H1 (cell line): ENCODE data around the gene IGFBP3. TPM values are rescaled to one million over a fixed set of nuclear protein-coding genes. Genes with fewer than 3 reads are reported as not detected.

ENCODE experiments used
- CTCF ChIA-PET: fragments of 300-600 bp; sonication (Branson Sonifier 250); formaldehyde crosslinking; loops from one replicate; lab custom pipeline; 2021; ENCODE audit not compliant: partially characterized antibody; lab: Charles Lee
- POLR2A ChIA-PET: fragments of 300-600 bp; sonication (Branson Sonifier 250); formaldehyde crosslinking; loops from one replicate; lab custom pipeline; 2021; ENCODE audit warnings: inconsistent platforms; ENCODE audit not compliant: partially characterized antibody; lab: Charles Lee
- DNase-seq, 2 experiments: peaks; one replicate each; pipeline versions ENCODE4 v3.0.0 to v3.0.0-alpha.2; 2010 to 2022; ENCODE audit warnings: low spot score in 2 of 2, low read depth in 1 of 2, mixed read lengths in 1 of 2
- FAIRE-seq: peaks from 2 replicates; lab custom pipeline; 2011; peaks lifted over from hg19 to GRCh38; lab: Jason Lieb, UNC
- H2AFZ ChIP-seq: 2 replicates; pipeline ENCODE4 v1.8.1; 2012; ENCODE audit warnings: low read length, inconsistent platforms
- H2AK5ac ChIP-seq: 2 replicates; pipeline ENCODE4 v1.6.1; 2013; ENCODE audit warnings: low read depth, low read length
- H2BK120ac ChIP-seq: replicated peaks from 2 replicates; pipeline ENCODE3; 2013; ENCODE audit warnings: low read depth, low read length, inconsistent platforms
- H2BK12ac ChIP-seq: 2 replicates; pipeline ENCODE4 v1.6.1; 2013; ENCODE audit warnings: low read depth, low read length
- H2BK15ac ChIP-seq: 2 replicates; pipeline ENCODE4 v1.6.1; 2013; ENCODE audit warnings: low read length
- H2BK20ac ChIP-seq: 2 replicates; pipeline ENCODE4 v1.6.1; 2013; ENCODE audit warnings: low read length
- H2BK5ac ChIP-seq: 2 replicates; pipeline ENCODE4 v1.6.1; 2013; ENCODE audit warnings: low read depth, low read length
- H3K14ac ChIP-seq: 2 replicates; pipeline ENCODE4 v1.6.1; 2013; ENCODE audit warnings: inconsistent platforms; ENCODE audit not compliant: insufficient read length
- H3K18ac ChIP-seq: 2 replicates; pipeline ENCODE4 v1.6.1; 2013; ENCODE audit warnings: low read length; ENCODE audit errors: extremely low read depth
- H3K23ac ChIP-seq: 2 replicates; pipeline ENCODE4 v1.6.1; 2013; ENCODE audit warnings: inconsistent platforms; ENCODE audit not compliant: insufficient read length
- H3K23me2 ChIP-seq: 2 replicates; pipeline ENCODE4 v1.6.1; 2013; ENCODE audit warnings: low read depth, low read length
- H3K27ac ChIP-seq: 2 replicates; pipeline ENCODE4 v1.6.1; 2011; ENCODE audit warnings: low read depth, low read length, inconsistent platforms
- H3K27me3 ChIP-seq, 4 experiments: replicated peaks in 1 of 4; 1 replicate in 1 of 4; 2 replicates in 3 of 4; pipeline versions ENCODE4 v1.6.1 to v1.8.1; 2011 to 2013; ENCODE audit warnings: low read length in 3 of 4, mild to moderate bottlenecking in 3 of 4, inconsistent platforms in 2 of 4, mixed read lengths in 2 of 4, moderate library complexity in 1 of 4; ENCODE audit not compliant: control insufficient read depth in 3 of 4, insufficient read depth in 3 of 4; ENCODE audit errors: extremely low read depth in 1 of 4
- H3K36me3 ChIP-seq, 4 experiments: 2 replicates each; pipeline versions ENCODE4 v1.6.1 to v1.8.1; 2011 to 2013; ENCODE audit warnings: mild to moderate bottlenecking in 4 of 4, low read length in 3 of 4, moderate library complexity in 2 of 4, control low read depth in 1 of 4, inconsistent platforms in 1 of 4; ENCODE audit not compliant: insufficient read depth in 4 of 4, control insufficient read depth in 2 of 4
- H3K4ac ChIP-seq: replicated peaks from 2 replicates; pipeline ENCODE3; 2013; ENCODE audit warnings: low read length, low read depth, mixed read lengths, inconsistent platforms; ENCODE audit not compliant: insufficient read length
- H3K4me1 ChIP-seq, 4 experiments: replicated peaks in 1 of 4; 1 replicate in 1 of 4; 2 replicates in 3 of 4; pipeline versions ENCODE4 v1.6.1 to v1.8.1; 2011 to 2013; ENCODE audit warnings: low read length in 3 of 4, inconsistent platforms in 2 of 4, mixed read lengths in 1 of 4; ENCODE audit not compliant: insufficient read depth in 4 of 4, control insufficient read depth in 3 of 4
- H3K4me2 ChIP-seq, 2 experiments: 2 replicates each; pipeline versions ENCODE4 v1.6.1 to v1.8.1; 2011 to 2013; ENCODE audit warnings: low read depth in 2 of 2, low read length in 2 of 2, control low read depth in 1 of 2, inconsistent platforms in 1 of 2, mild to moderate bottlenecking in 1 of 2; ENCODE audit not compliant: insufficient read depth in 1 of 2
- H3K4me3 ChIP-seq, 4 experiments: fragments of 200-600, 300-600 bp in 1 of 4; sonication (generic), shearing (Covaris generic), sonication (Bioruptor Twin) in 1 of 4; 2 replicates each; pipeline versions ENCODE4 v1.5.1 to v1.8.1; 2011 to 2016; ENCODE audit warnings: low read length in 4 of 4, low read depth in 3 of 4, control low read depth in 2 of 4, inconsistent platforms in 2 of 4, mild to moderate bottlenecking in 2 of 4, mixed read lengths in 1 of 4, moderate library complexity in 1 of 4; ENCODE audit not compliant: insufficient read depth in 2 of 4; ENCODE audit errors: extremely low read depth in 1 of 4
- H3K56ac ChIP-seq: replicated peaks from 2 replicates; pipeline ENCODE3; 2013; ENCODE audit warnings: low read depth, mild to moderate bottlenecking, mixed read lengths, low read length, inconsistent platforms; ENCODE audit not compliant: insufficient read length
- H3K79me1 ChIP-seq: 2 replicates; pipeline ENCODE4 v1.6.1; 2013; ENCODE audit warnings: low read depth, low read length, control low read depth
- H3K79me2 ChIP-seq, 2 experiments: 2 replicates each; pipeline versions ENCODE4 v1.6.1 to v1.8.1; 2012 to 2013; ENCODE audit warnings: low read length in 2 of 2, mild to moderate bottlenecking in 2 of 2, inconsistent platforms in 1 of 2; ENCODE audit not compliant: insufficient read depth in 2 of 2, control insufficient read depth in 1 of 2
- H3K9ac ChIP-seq, 4 experiments: replicated peaks in 1 of 4; 1 replicate in 1 of 4; 2 replicates in 3 of 4; pipeline versions ENCODE4 v1.6.1 to v1.8.1; 2011 to 2013; ENCODE audit warnings: low read depth in 3 of 4, low read length in 3 of 4, control low read depth in 2 of 4, mild to moderate bottlenecking in 2 of 4, moderate library complexity in 2 of 4, inconsistent platforms in 1 of 4; ENCODE audit errors: extremely low read depth in 1 of 4
- H3K9me3 ChIP-seq, 2 experiments: 2 replicates each; pipeline versions ENCODE4 v1.6.1 to v1.8.1; 2012 to 2013; ENCODE audit warnings: mild to moderate bottlenecking in 2 of 2, moderate library complexity in 2 of 2, control low read depth in 1 of 2, inconsistent platforms in 1 of 2, low read depth in 1 of 2, low read length in 1 of 2, mixed read lengths in 1 of 2; ENCODE audit not compliant: insufficient read depth in 2 of 2
- H4K20me1 ChIP-seq, 2 experiments: replicated peaks in 1 of 2; 2 replicates each; pipeline versions ENCODE3 to v1.8.1; 2011 to 2013; ENCODE audit warnings: inconsistent platforms in 2 of 2, low read length in 2 of 2, mild to moderate bottlenecking in 1 of 2; ENCODE audit not compliant: insufficient read depth in 2 of 2, control insufficient read depth in 1 of 2
- H4K5ac ChIP-seq: 2 replicates; pipeline ENCODE4 v1.6.1; 2013; ENCODE audit warnings: low read length, low read depth, mixed read lengths, inconsistent platforms; ENCODE audit not compliant: insufficient read length
- H4K8ac ChIP-seq: 2 replicates; pipeline ENCODE4 v1.8.0; 2013; ENCODE audit warnings: mild to moderate bottlenecking, moderate library complexity, low read length, inconsistent platforms; ENCODE audit not compliant: insufficient read depth; ENCODE audit errors: extremely low read depth
- H4K91ac ChIP-seq: replicated peaks from 2 replicates; pipeline ENCODE3; 2013; ENCODE audit warnings: low read length, mixed read lengths, inconsistent platforms; ENCODE audit not compliant: insufficient read length
- BCL11A ChIP-seq, 2 experiments: IDR thresholded peaks; one replicate each; pipeline ENCODE4 v1.6.1; 2011; ENCODE audit warnings: low read depth in 2 of 2, low read length in 2 of 2, mild to moderate bottlenecking in 2 of 2
- BRCA1 ChIP-seq: IDR thresholded peaks from 2 replicates; pipeline ENCODE4 v1.6.1; 2012; ENCODE audit warnings: low read depth, low read length, improper control_type of control experiment
- CBX8 ChIP-seq: fragments of 300-800, 300-1000 bp; sonication (generic); IDR thresholded peaks from 2 replicates; pipeline ENCODE4 v1.7.1; 2016; ENCODE audit warnings: low read depth, low read length, borderline replicate concordance
- CREB1 ChIP-seq: IDR thresholded peaks from 2 replicates; pipeline ENCODE4 v1.6.1; 2012; ENCODE audit warnings: inconsistent platforms
- CTBP2 ChIP-seq: IDR thresholded peaks from 2 replicates; pipeline ENCODE4 v1.7.0; 2011; ENCODE audit warnings: borderline replicate concordance, mild to moderate bottlenecking, moderate library complexity, mixed read lengths, low read length; ENCODE audit not compliant: insufficient read depth, insufficient read length
- EGR1 ChIP-seq: IDR thresholded peaks from 2 replicates; pipeline ENCODE4 v1.6.1; 2011; ENCODE audit warnings: low read depth, low read length, borderline replicate concordance
- KDM1A ChIP-seq: fragments of 200-600, 300-600 bp; sonication (generic); IDR thresholded peaks from 2 replicates; pipeline ENCODE4 v1.7.1; 2016; ENCODE audit warnings: mild to moderate bottlenecking, low read length, borderline replicate concordance
- PHF8 ChIP-seq: fragments of 200-600 bp; sonication (generic); conservative IDR thresholded peaks from 2 replicates; pipeline ENCODE4 v1.7.1; 2012; ENCODE audit warnings: low read depth, mild to moderate bottlenecking, inconsistent platforms, low read length, moderate library complexity
- SP2 ChIP-seq: IDR thresholded peaks from 2 replicates; pipeline ENCODE4 v1.6.1; 2012; ENCODE audit warnings: mild to moderate bottlenecking, low read length, inconsistent platforms
- WGBS, 2 experiments: shearing (Covaris generic) in 1 of 2; methylation state at CpG; one replicate each; pipeline versions ENCODE4 v1.1.6 to v1.1.7; 2013 to 2015; ENCODE audit warnings: low lambda C conversion rate in 2 of 2, mixed read lengths in 2 of 2, inconsistent platforms in 1 of 2, low coverage in 1 of 2, missing lambda C conversion rate in 1 of 2; ENCODE audit not compliant: insufficient replicate concordance in 2 of 2, insufficient coverage in 1 of 2, insufficient read length in 1 of 2; ENCODE audit errors: extremely low coverage in 1 of 2, missing lambda C conversion rate in 1 of 2; 5-methylcytosine and 5-hydroxymethylcytosine counted together
- polyA plus RNA-seq, 7 experiments: library from polyadenylated mRNA; depleted of rRNA in 3 of 7; stranded (reverse) in 5 of 7; unstranded in 2 of 7; fragments of >200 nt in 5 of 7; fragments of 200-250 nt in 2 of 7; gene quantifications; 1 replicate in 5 of 7; 2 replicates in 1 of 7; 4 replicates in 1 of 7; pipeline versions ENCODE4 v1.2.1 to v1.2.3, GENCODE V29; 2011 to 2013; ENCODE audit warnings: missing spikeins in 2 of 7, mixed read lengths in 2 of 7
- total RNA-seq: library from RNA; stranded (reverse); fragmentation: NEBNext Ultra II Directional; extraction: Animal tissue kit (Norgen Biotek cat#: 25700); gene quantifications from 2 replicates; pipeline ENCODE4 v1.2.1, GENCODE V29; 2021
- TF ChIP-seq, protein P1 (sequence below): IDR thresholded peaks from 2 replicates; pipeline ENCODE4 v1.6.1; 2012; ENCODE audit warnings: inconsistent platforms
- TF ChIP-seq, protein P2 (sequence below), 3 experiments: IDR thresholded peaks; 1 replicate in 2 of 3; 2 replicates in 1 of 3; pipeline versions ENCODE4 v1.5.1 to v1.6.1; 2011; ENCODE audit warnings: low read length in 3 of 3, mild to moderate bottlenecking in 3 of 3, inconsistent platforms in 2 of 3, low read depth in 1 of 3, moderate library complexity in 1 of 3; ENCODE audit not compliant: insufficient read depth in 1 of 3; ENCODE audit errors: control extremely low read depth in 1 of 3

IGFBP3 gene
- total and polyA plus RNA-seq, 2 of the 8 experiments (the other 6 are each of a cell fraction or from before 2014, with no cell fraction given), result 5.5 to 12.1 TPM

DNA sequence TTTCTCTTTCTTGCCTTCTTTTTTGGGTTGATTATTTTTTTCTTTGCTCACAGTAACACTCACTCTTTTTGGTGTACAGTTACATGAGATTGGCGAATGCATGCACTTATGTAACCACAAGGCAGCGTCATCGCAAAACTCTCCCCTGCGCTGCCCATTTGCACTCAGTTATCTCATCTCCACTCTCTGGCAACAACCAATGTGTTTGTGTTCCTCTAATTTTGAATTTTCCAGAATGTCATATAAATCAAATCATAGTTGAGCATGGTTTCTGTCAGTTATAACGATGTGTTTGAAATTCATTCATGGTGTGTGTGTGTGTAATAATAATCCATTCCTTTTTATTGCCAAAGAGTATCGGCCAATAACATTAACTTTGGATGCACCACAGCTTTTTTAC, 23.0 kb upstream of the IGFBP3 start:
- no peaks in the 10 kb centered on the region for H3K79me2 ChIP-seq
- no peaks in the 10 kb centered on the region for H3K23me2 ChIP-seq
- no peak overlapping the region for H4K5ac ChIP-seq
- H3K27me3 ChIP-seq, result peaks cover 0 to 1% (median 0%) of the 10 kb centered on the region in 4 experiments; a peak in 1 of 7 replicates
- H4K20me1 ChIP-seq, result no peaks in the 10 kb centered on the region
- H2BK5ac ChIP-seq, result no peak overlapping the region
- no peak overlapping the region for H3K9ac ChIP-seq
- H3K18ac ChIP-seq, result no peak overlapping the region
- H2AFZ ChIP-seq, result no peak overlapping the region; the same call in 1 of the 2 replicates
- no peak overlapping the region for H2AK5ac ChIP-seq
- no peaks in the 10 kb centered on the region for H3K9me3 ChIP-seq
- no peaks in the 10 kb centered on the region for H3K79me1 ChIP-seq
- H3K4me2 ChIP-seq, result no peak overlapping the region
- no peak overlapping the region for H2BK12ac ChIP-seq
- WGBS, 2 experiments, result 88% methylated on average over 6 of the region's 6 CpGs; no CpG with 5 or more reads in 1 of the 2 experiments
- no peak overlapping the region for H3K27ac ChIP-seq
- H3K4me1 ChIP-seq, result no peaks in the 10 kb centered on the region
- no peaks in the 10 kb centered on the region for H3K36me3 ChIP-seq
- DNase-seq, result no peak
- no peak overlapping the region for H3K56ac ChIP-seq
- no peak for FAIRE-seq
- H4K91ac ChIP-seq, result no peak overlapping the region
- H2BK15ac ChIP-seq, result no peak overlapping the region
- no peak overlapping the region for H3K4me3 ChIP-seq
- no peak overlapping the region for H3K4ac ChIP-seq
- no peak overlapping the region for H2BK120ac ChIP-seq
- ChIA-PET POLR2A (no interaction called here), CTCF (interaction anchor here (0.6 to 1.0 kb wide), 2 partner anchors 22 to 53 kb away, joined by 3 read pairs; no protein-coding TSS in a partner anchor)
- no peak overlapping the region for H2BK20ac ChIP-seq
- no peak overlapping the region for H4K8ac ChIP-seq
- H3K23ac ChIP-seq, result no peak overlapping the region
- no peak overlapping the region for H3K14ac ChIP-seq
- TF ChIP-seq KDM1A (no peak), CTBP2 (no peak), BCL11A (IDR thresholded peaks at IDR 0.05; ENCODE audit: low read depth in 2 of 2, low read length in 2 of 2) (no peak), BRCA1 (no peak), SP2 (no peak), CBX8 (no peak), EGR1 (no peak), PHF8 (no peak), CREB1 (no peak)
- TF ChIP-seq, protein P1, sequence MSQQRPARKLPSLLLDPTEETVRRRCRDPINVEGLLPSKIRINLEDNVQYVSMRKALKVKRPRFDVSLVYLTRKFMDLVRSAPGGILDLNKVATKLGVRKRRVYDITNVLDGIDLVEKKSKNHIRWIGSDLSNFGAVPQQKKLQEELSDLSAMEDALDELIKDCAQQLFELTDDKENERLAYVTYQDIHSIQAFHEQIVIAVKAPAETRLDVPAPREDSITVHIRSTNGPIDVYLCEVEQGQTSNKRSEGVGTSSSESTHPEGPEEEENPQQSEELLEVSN, result no peak
- TF ChIP-seq, protein P2, sequence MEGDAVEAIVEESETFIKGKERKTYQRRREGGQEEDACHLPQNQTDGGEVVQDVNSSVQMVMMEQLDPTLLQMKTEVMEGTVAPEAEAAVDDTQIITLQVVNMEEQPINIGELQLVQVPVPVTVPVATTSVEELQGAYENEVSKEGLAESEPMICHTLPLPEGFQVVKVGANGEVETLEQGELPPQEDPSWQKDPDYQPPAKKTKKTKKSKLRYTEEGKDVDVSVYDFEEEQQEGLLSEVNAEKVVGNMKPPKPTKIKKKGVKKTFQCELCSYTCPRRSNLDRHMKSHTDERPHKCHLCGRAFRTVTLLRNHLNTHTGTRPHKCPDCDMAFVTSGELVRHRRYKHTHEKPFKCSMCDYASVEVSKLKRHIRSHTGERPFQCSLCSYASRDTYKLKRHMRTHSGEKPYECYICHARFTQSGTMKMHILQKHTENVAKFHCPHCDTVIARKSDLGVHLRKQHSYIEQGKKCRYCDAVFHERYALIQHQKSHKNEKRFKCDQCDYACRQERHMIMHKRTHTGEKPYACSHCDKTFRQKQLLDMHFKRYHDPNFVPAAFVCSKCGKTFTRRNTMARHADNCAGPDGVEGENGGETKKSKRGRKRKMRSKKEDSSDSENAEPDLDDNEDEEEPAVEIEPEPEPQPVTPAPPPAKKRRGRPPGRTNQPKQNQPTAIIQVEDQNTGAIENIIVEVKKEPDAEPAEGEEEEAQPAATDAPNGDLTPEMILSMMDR (IDR thresholded peaks at IDR 0.05; ENCODE audit: control extremely low read depth in 1 of 3, insufficient read depth in 1 of 3, low read depth in 1 of 3, low read length in 3 of 3), result no peak
